Epidermal melanocyte (primary cell): ENCODE results near the gene SLC37A1.

Source experiments
- DNase-seq: peaks from one replicate; pipeline ENCODE4 v3.0.0; 2011; ENCODE audit warnings: low spot score; ENCODE audit not compliant: insufficient read length

Gene SLC37A1

GRCh38 chr21:42505090-42505726 is 8.4 kb upstream of the SLC37A1 start:
- no peak for DNase-seq

- DNase-seq: no peak
These were observed 6.2 kb upstream of the SLC37A1 start for GRCh38 chr21:42507418-42507817.

- DNase-seq: no peak
These were observed 5.3 kb upstream of the SLC37A1 start for GRCh38 chr21:42508371-42508770.

- DNase-seq: no peak
These were observed 4.4 kb upstream of the SLC37A1 start for GRCh38 chr21:42509244-42509643.

- DNase-seq: no peak
These were observed 1.2 kb upstream of the SLC37A1 start for GRCh38 chr21:42512346-42513034.

- no peak for DNase-seq
These were observed 582 bp downstream of the SLC37A1 start for GRCh38 chr21:42513985-42514882.

- DNase-seq: no peak
These were observed 1.2 kb downstream of the SLC37A1 start for GRCh38 chr21:42514883-42515228.

- peak; percentile 65 for DNase-seq
These were observed 2.3 kb downstream of the SLC37A1 start for GRCh38 chr21:42515708-42516502.

- DNase-seq: no peak
These were observed 4.6 kb downstream of the SLC37A1 start for GRCh38 chr21:42518215-42518614.

- no peak for DNase-seq
These were observed 5.0 kb downstream of the SLC37A1 start for GRCh38 chr21:42518626-42519025.

- DNase-seq: no peak
These were observed 7.1 kb downstream of the SLC37A1 start for GRCh38 chr21:42520628-42521253.

GRCh38 chr21:42521384-42521783 is 7.7 kb downstream of the SLC37A1 start:
- no peak for DNase-seq

GRCh38 chr21:42521805-42522204 is 8.2 kb downstream of the SLC37A1 start:
- no peak for DNase-seq

- DNase-seq: no peak
These were observed 8.6 kb downstream of the SLC37A1 start for GRCh38 chr21:42522271-42522670.

- DNase-seq: no peak
These were observed 9.1 kb downstream of the SLC37A1 start for GRCh38 chr21:42522771-42523170.

GRCh38 chr21:42523211-42523610 is 9.6 kb downstream of the SLC37A1 start:
- DNase-seq: no peak

GRCh38 chr21:42523941-42524340 is 10.3 kb downstream of the SLC37A1 start:
- no peak for DNase-seq

GRCh38 chr21:42524341-42525028 is 10.8 kb downstream of the SLC37A1 start:
- DNase-seq: peak; percentile 41

- DNase-seq: no peak
These were observed 11.5 kb downstream of the SLC37A1 start for GRCh38 chr21:42525029-42525581.
